Stimulated activated CD8-positive, alpha-beta memory T cell treated with anti-CD3 and anti-CD28 coated beads, Interleukin-7, amount 100 ng/mL, for 4 hours (primary cell): ENCODE measurements around the gene SIGLEC5.
A peak's percentile ranks its signal among the peaks of the same experiment; 100 is the strongest.

Source experiments
- DNase-seq, 2 donors: peaks; one replicate each; pipeline ENCODE4 v3.0.0-alpha.2; 2020; ENCODE audit warnings: low read depth in 2 of 2

Gene SIGLEC5

GRCh38 chr19:51587264-51588191 is 42.7 kb downstream of the SIGLEC5 start:
- no peak for DNase-seq

- DNase-seq, result no peak
Measured at GRCh38 chr19:51586799-51587198, 43.4 kb downstream of the SIGLEC5 start.

GRCh38 chr19:51586103-51586728 is 44.0 kb downstream of the SIGLEC5 start:
- DNase-seq, result no peak

- no peak for DNase-seq
Measured at GRCh38 chr19:51576850-51577249, 53.4 kb downstream of the SIGLEC5 start.

- no peak for DNase-seq
Measured at GRCh38 chr19:51573331-51573730, 56.9 kb downstream of the SIGLEC5 start.

- no peak for DNase-seq
Measured at GRCh38 chr19:51572908-51573307, 57.3 kb downstream of the SIGLEC5 start.

GRCh38 chr19:51572410-51572809 is 57.8 kb downstream of the SIGLEC5 start:
- no peak for DNase-seq

- DNase-seq, result no peak
Measured at GRCh38 chr19:51571599-51571998, 58.6 kb downstream of the SIGLEC5 start.

GRCh38 chr19:51570962-51571575 is 59.1 kb downstream of the SIGLEC5 start, which contains the start of gene ZNF175:
TSS of gene ZNF175 (plus strand) at chr19:51571283. CDS start at chr19:51573330, 2,047 bp downstream.
- DNase-seq, result peak; percentile 80 to 83

- DNase-seq, result no peak
Measured at GRCh38 chr19:51568456-51568855, 61.7 kb downstream of the SIGLEC5 start.

GRCh38 chr19:51567583-51567982 is 62.6 kb downstream of the SIGLEC5 start:
- no peak for DNase-seq

GRCh38 chr19:51566489-51567100 is 63.6 kb downstream of the SIGLEC5 start:
- DNase-seq, result no peak

GRCh38 chr19:51565583-51565982 is 64.6 kb downstream of the SIGLEC5 start:
- DNase-seq, result no peak

- DNase-seq, result no peak
Measured at GRCh38 chr19:51564791-51565190, 65.4 kb downstream of the SIGLEC5 start.
